ENCODE measurements around the gene OCA2. TPM values are rescaled to one million over a fixed set of nuclear protein-coding genes. Genes with fewer than 3 reads are reported as not detected.

OCA2 gene
- polyA plus RNA-seq, 1 experiment = not detected

GRCh38 chr15:27806396-27806795 lies 292.7 kb downstream of the OCA2 start:
- no peak overlapping the region for H3K27ac ChIP-seq (ENCODE audit: low read depth, low read length)
- DNase-seq (ENCODE audit: low read depth, low spot score) = no peak
- peaks cover 37% of the 10 kb centered on the region for H3K9me3 ChIP-seq (ENCODE audit: control insufficient read depth, insufficient read depth, low read length)
- ChIA-PET POLR2A (no interaction called here), CTCF (no interaction called here)
- no peak overlapping the region for H3K4me3 ChIP-seq (ENCODE audit: low read depth, low read length)
- no peaks in the 10 kb centered on the region for H3K27me3 ChIP-seq (ENCODE audit: control insufficient read depth, insufficient read depth, low read length)
- TF ChIP-seq CTCF (IDR thresholded peaks at IDR 0.05; ENCODE audit: low read depth, low read length) = no peak

DNA sequence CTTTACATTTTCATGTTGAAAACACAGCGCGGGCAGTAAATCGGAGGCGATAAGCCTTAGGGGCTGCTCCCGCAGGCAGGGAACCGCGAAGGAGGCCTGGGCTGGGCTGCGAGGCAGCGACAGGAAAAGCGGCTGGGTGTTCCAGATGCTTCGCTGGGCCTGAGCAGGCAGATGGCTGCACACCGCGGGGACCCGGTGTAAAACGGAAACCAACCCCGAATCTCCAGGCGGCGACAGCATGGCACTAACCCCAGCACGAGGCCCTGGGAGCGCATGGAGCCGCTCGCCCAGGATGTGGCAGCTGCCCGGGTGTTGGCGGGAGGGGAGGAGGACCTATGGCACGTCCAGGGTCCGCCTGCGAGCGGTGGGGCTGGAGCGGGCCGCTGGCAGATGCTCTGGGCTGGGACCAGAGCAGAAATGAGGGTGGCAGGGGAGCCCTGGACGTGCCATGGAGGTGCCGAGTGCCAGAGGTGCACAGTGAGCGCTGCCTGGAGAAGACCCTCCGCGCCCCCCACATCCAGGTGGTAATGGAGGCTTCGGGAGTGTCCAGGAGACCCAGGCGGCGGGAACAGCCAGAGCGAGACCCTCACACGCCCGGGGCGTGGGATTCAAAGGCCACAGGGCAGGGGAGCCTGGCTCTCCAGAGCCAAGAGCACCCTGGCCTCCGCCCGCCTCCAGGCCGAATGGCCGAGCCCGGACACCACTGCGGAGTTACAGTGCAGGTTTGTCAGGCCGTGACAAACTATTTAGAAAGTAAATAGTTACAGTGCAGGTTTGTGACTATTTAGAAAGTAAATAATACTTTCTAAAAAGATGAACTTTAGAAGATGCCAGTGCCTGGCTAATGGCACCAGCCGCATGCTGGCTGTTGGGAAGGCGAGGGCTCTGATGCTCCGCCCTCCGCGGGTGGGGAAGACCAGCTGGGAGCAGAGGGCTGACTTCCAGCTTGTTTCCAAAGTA lies 293.6 kb downstream of the OCA2 start:
- Histone ChIP-seq H3K27me3 (ENCODE audit: control insufficient read depth, insufficient read depth, low read length) (no peaks in the 10 kb centered on the region), H3K4me3 (ENCODE audit: low read depth, low read length) (no peak overlapping the region), H3K9me3 (ENCODE audit: control insufficient read depth, insufficient read depth, low read length) (peaks cover 37% of the 10 kb centered on the region), H3K27ac (ENCODE audit: low read depth, low read length) (no peak overlapping the region)
- ChIA-PET CTCF (no interaction called here), POLR2A (no interaction called here)
- no peak for TF ChIP-seq CTCF (IDR thresholded peaks at IDR 0.05; ENCODE audit: low read depth, low read length)
- no peak for DNase-seq (ENCODE audit: low read depth, low spot score)

GRCh38 chr15:27804569-27805260 lies 294.4 kb downstream of the OCA2 start:
- DNase-seq (ENCODE audit: low read depth, low spot score) = no peak
- ChIA-PET CTCF (no interaction called here), POLR2A (no interaction called here)
- H3K4me3 ChIP-seq (ENCODE audit: low read depth, low read length) = no peak overlapping the region
- H3K9me3 ChIP-seq (ENCODE audit: control insufficient read depth, insufficient read depth, low read length) = peaks cover 37% of the 10 kb centered on the region
- TF ChIP-seq CTCF (IDR thresholded peaks at IDR 0.05; ENCODE audit: low read depth, low read length) = no peak
- no peaks in the 10 kb centered on the region for H3K27me3 ChIP-seq (ENCODE audit: control insufficient read depth, insufficient read depth, low read length)
- H3K27ac ChIP-seq (ENCODE audit: low read depth, low read length) = no peak overlapping the region

- Histone ChIP-seq H3K9me3 (ENCODE audit: control insufficient read depth, insufficient read depth, low read length) (peaks cover 7% of the 10 kb centered on the region; the same call in 1 of the 2 replicates), H3K4me3 (ENCODE audit: low read depth, low read length) (no peak overlapping the region), H3K27me3 (ENCODE audit: control insufficient read depth, insufficient read depth, low read length) (no peaks in the 10 kb centered on the region), H3K27ac (ENCODE audit: low read depth, low read length) (no peak overlapping the region)
- TF ChIP-seq CTCF (IDR thresholded peaks at IDR 0.05; ENCODE audit: low read depth, low read length) = no peak
- POLR2A ChIA-PET = no interaction called here
- no peak for DNase-seq (ENCODE audit: low read depth, low spot score)
- CTCF ChIA-PET = no interaction called here
Measured at GRCh38 chr15:27798807-27799206, 300.3 kb downstream of the OCA2 start.

DNA sequence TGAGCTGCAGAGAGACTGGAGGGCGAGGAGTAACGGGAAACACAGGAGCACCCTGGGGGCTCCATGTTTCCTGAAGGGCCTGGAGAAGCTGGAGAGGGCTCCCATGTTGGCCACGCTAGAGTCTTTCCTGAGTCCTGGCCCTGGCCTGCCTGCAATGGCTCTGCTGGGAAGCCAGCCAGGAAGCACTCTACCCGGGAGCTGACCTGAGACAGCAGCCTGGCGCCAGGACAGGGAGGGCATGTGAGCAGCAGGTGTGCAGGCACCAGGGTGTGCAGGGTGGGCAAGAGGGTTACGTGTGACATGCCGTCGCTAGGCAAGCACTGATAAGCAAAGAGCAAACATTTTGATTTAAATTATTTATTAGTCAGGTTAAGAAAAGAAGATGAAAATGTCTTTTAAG lies 301.4 kb downstream of the OCA2 start:
- POLR2A ChIA-PET = no interaction called here
- Histone ChIP-seq H3K27me3 (ENCODE audit: control insufficient read depth, insufficient read depth, low read length) (no peaks in the 10 kb centered on the region), H3K9me3 (ENCODE audit: control insufficient read depth, insufficient read depth, low read length) (peaks cover 11% of the 10 kb centered on the region; the same call in 1 of the 2 replicates), H3K27ac (ENCODE audit: low read depth, low read length) (no peak overlapping the region), H3K4me3 (ENCODE audit: low read depth, low read length) (no peak overlapping the region)
- no peak for DNase-seq (ENCODE audit: low read depth, low spot score)
- CTCF ChIA-PET = no interaction called here
- no peak for TF ChIP-seq CTCF (IDR thresholded peaks at IDR 0.05; ENCODE audit: low read depth, low read length)
